ENCODE measurements around the gene CNTN5.

DNA sequence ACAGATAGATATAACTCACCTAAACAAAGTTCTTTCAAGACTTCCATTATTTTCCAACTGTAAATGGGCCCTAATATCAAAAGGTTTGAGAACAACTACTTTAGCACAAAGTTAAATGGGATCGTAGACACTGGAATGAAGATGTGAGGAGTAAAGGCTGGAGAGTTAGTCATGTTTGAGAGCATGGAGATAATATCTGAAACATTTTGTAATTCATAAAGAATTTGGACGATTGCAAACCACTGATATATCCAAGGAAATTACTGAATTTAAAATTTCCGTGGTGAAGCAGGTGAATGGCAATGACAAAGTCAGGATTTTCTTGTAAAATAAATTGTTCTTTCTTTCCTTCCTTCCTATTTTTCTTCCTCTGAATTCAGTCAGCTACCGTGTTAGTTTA, 564.9 kb downstream of the CNTN5 start:
- TF ChIP-seq EGR1 (IDR thresholded peaks at IDR 0.05) (no peak), RAD21 (IDR thresholded peaks at IDR 0.05; ENCODE audit: low read depth) (no peak), TEAD4 (IDR thresholded peaks at IDR 0.05) (no peak)
- TF ChIP-seq, protein P1, sequence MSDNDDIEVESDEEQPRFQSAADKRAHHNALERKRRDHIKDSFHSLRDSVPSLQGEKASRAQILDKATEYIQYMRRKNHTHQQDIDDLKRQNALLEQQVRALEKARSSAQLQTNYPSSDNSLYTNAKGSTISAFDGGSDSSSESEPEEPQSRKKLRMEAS (IDR thresholded peaks at IDR 0.05), result no peak
- TF ChIP-seq, protein P2, sequence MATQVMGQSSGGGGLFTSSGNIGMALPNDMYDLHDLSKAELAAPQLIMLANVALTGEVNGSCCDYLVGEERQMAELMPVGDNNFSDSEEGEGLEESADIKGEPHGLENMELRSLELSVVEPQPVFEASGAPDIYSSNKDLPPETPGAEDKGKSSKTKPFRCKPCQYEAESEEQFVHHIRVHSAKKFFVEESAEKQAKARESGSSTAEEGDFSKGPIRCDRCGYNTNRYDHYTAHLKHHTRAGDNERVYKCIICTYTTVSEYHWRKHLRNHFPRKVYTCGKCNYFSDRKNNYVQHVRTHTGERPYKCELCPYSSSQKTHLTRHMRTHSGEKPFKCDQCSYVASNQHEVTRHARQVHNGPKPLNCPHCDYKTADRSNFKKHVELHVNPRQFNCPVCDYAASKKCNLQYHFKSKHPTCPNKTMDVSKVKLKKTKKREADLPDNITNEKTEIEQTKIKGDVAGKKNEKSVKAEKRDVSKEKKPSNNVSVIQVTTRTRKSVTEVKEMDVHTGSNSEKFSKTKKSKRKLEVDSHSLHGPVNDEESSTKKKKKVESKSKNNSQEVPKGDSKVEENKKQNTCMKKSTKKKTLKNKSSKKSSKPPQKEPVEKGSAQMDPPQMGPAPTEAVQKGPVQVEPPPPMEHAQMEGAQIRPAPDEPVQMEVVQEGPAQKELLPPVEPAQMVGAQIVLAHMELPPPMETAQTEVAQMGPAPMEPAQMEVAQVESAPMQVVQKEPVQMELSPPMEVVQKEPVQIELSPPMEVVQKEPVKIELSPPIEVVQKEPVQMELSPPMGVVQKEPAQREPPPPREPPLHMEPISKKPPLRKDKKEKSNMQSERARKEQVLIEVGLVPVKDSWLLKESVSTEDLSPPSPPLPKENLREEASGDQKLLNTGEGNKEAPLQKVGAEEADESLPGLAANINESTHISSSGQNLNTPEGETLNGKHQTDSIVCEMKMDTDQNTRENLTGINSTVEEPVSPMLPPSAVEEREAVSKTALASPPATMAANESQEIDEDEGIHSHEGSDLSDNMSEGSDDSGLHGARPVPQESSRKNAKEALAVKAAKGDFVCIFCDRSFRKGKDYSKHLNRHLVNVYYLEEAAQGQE (IDR thresholded peaks at IDR 0.05; ENCODE audit: low read depth), result no peak

Measured in Ishikawa (cell line).